Adrenal gland (tissue), 5 donors: ENCODE data around the gene DYSF.

ENCODE experiments used
- POLR2A ChIP-seq, 2 donors: fragments of 450-650 bp; IDR thresholded peaks; one replicate each; pipeline ENCODE4 v1.6.1; 2017; ENCODE audit warnings: antibody characterized with exemption in 2 of 2, mild to moderate bottlenecking in 2 of 2, moderate library complexity in 1 of 2
- TF ChIP-seq, protein P1 (sequence below), 6 experiments: fragments of 450-650 bp in 4 of 6; fragments of 200-600 bp in 2 of 6; sonication (generic) in 1 of 6; IDR thresholded peaks; 1 replicate in 5 of 6; 2 replicates in 1 of 6; pipeline versions ENCODE4 v1.5.1 to v1.8.0; 2016 to 2021; ENCODE audit warnings: antibody characterized with exemption in 6 of 6, mild to moderate bottlenecking in 2 of 6, moderate library complexity in 1 of 6
- donor health status: DM: no; HTN: no; CAD: no.

GRCh38 chr2:71705171-71705960 is 252.0 kb downstream of the DYSF start:
- TF ChIP-seq, protein P1, sequence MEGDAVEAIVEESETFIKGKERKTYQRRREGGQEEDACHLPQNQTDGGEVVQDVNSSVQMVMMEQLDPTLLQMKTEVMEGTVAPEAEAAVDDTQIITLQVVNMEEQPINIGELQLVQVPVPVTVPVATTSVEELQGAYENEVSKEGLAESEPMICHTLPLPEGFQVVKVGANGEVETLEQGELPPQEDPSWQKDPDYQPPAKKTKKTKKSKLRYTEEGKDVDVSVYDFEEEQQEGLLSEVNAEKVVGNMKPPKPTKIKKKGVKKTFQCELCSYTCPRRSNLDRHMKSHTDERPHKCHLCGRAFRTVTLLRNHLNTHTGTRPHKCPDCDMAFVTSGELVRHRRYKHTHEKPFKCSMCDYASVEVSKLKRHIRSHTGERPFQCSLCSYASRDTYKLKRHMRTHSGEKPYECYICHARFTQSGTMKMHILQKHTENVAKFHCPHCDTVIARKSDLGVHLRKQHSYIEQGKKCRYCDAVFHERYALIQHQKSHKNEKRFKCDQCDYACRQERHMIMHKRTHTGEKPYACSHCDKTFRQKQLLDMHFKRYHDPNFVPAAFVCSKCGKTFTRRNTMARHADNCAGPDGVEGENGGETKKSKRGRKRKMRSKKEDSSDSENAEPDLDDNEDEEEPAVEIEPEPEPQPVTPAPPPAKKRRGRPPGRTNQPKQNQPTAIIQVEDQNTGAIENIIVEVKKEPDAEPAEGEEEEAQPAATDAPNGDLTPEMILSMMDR (IDR thresholded peaks at IDR 0.05): no peak
- no peak for TF ChIP-seq POLR2A (IDR thresholded peaks at IDR 0.05)
